ENCODE measurements around the gene RARB. TPM values are rescaled to one million over a fixed set of nuclear protein-coding genes. Genes with fewer than 3 reads are reported as not detected.

Gene RARB
- polyA plus RNA-seq, 1 donor from 2014 or later, result 13.2 TPM

- H4K20me1 ChIP-seq (ENCODE audit: insufficient read depth), result no peaks in the 10 kb centered on the region
- H3K27me3 ChIP-seq (ENCODE audit: insufficient read depth, low read depth, low read length), result no peaks in the 10 kb centered on the region
- H3K9me2 ChIP-seq (ENCODE audit: insufficient read depth, low read length), result no peaks in the 10 kb centered on the region
- H3K9ac ChIP-seq (ENCODE audit: low read length), result no peak overlapping the region
- no peak overlapping the region for H3K27ac ChIP-seq (ENCODE audit: low read length)
- no peak for TF ChIP-seq POLR2AphosphoS5 (IDR thresholded peaks at IDR 0.05)
- no peak for TF ChIP-seq MXI1 (conservative IDR thresholded peaks at IDR 0.05; ENCODE audit: poor library complexity, severe bottlenecking)
- no peak for TF ChIP-seq TAF1 (IDR thresholded peaks at IDR 0.05; ENCODE audit: low read depth)
- H2AFZ ChIP-seq (ENCODE audit: low read depth, low read length), result no peak overlapping the region
- no peaks in the 10 kb centered on the region for H3K9me3 ChIP-seq (ENCODE audit: low read length)
- no peak overlapping the region for H3K4me2 ChIP-seq (ENCODE audit: low read length)
- no peaks in the 10 kb centered on the region for H3K36me3 ChIP-seq (ENCODE audit: insufficient read depth, low read length)
- no peak overlapping the region for H3K4me3 ChIP-seq (ENCODE audit: low read length)
- H3K79me2 ChIP-seq (replicated peaks; ENCODE audit: insufficient read depth, low read length), result no peaks in the 10 kb centered on the region
- H3F3A ChIP-seq (ENCODE audit: insufficient read depth, low read length, poor library complexity, severe bottlenecking), result no peaks in the 10 kb centered on the region
Observed at GRCh38 chr3:25462495-25462894, 34.4 kb downstream of the RARB start.

GRCh38 chr3:25463836-25464418 is 35.9 kb downstream of the RARB start:
- H3K9me3 ChIP-seq (ENCODE audit: low read length), result no peaks in the 10 kb centered on the region

More at GRCh38 chr3:25463836-25464418, 35.9 kb downstream of the RARB start:
- Histone ChIP-seq H4K20me1 (ENCODE audit: insufficient read depth) (no peaks in the 10 kb centered on the region), H3K27ac (ENCODE audit: low read length) (no peak overlapping the region), H3K9me2 (ENCODE audit: insufficient read depth, low read length) (no peaks in the 10 kb centered on the region), H3K27me3 (ENCODE audit: insufficient read depth, low read depth, low read length) (no peaks in the 10 kb centered on the region), H3K4me2 (ENCODE audit: low read length) (no peak overlapping the region), H3K9ac (ENCODE audit: low read length) (no peak overlapping the region), H2AFZ (ENCODE audit: low read depth, low read length) (no peak overlapping the region), H3K79me2 (replicated peaks; ENCODE audit: insufficient read depth, low read length) (no peaks in the 10 kb centered on the region), H3F3A (ENCODE audit: insufficient read depth, low read length, poor library complexity, severe bottlenecking) (no peaks in the 10 kb centered on the region), H3K36me3 (ENCODE audit: insufficient read depth, low read length) (no peaks in the 10 kb centered on the region), H3K4me3 (ENCODE audit: low read length) (no peak overlapping the region)
- TF ChIP-seq POLR2AphosphoS5 (IDR thresholded peaks at IDR 0.05) (no peak), MXI1 (conservative IDR thresholded peaks at IDR 0.05; ENCODE audit: poor library complexity, severe bottlenecking) (no peak), EZH2 (IDR thresholded peaks at IDR 0.05; ENCODE audit: borderline replicate concordance, insufficient read depth, low read length, poor library complexity, severe bottlenecking) (no peak), TAF1 (IDR thresholded peaks at IDR 0.05; ENCODE audit: low read depth) (no peak), RAD21 (conservative IDR thresholded peaks at IDR 0.05) (no peak), EP300 (conservative IDR thresholded peaks at IDR 0.05; ENCODE audit: poor library complexity, severe bottlenecking) (no peak), REST (IDR thresholded peaks at IDR 0.05; ENCODE audit: borderline replicate concordance) (no peak), CTCF (IDR thresholded peaks at IDR 0.05; ENCODE audit: poor library complexity, severe bottlenecking) (no peak), SMC3 (conservative IDR thresholded peaks at IDR 0.05; ENCODE audit: poor library complexity) (no peak)

Data from neural cell (in vitro differentiated cells).